Activated CD8-positive, alpha-beta memory T cell treated with anti-CD3 and anti-CD28 coated beads for 4 hours (primary cell): Measurements from ENCODE around the gene ADAMTS14.
"Not testable (repeated sequence)": the region's sequence is repeated elsewhere in the genome, so short reads cannot be mapped to it uniquely, and the experiment has no call there.

Experiments
- DNase-seq, 2 donors: peaks; one replicate each; pipeline ENCODE4 v3.0.0-alpha.2; 2020; ENCODE audit warnings: low read depth in 2 of 2

Gene ADAMTS14

GRCh38 chr10:70658582-70659136 is 13.6 kb upstream of the ADAMTS14 start:
- DNase-seq = no peak

- DNase-seq = no peak
Observed at GRCh38 chr10:70659306-70659705, 13.0 kb upstream of the ADAMTS14 start.

GRCh38 chr10:70660722-70661121 is 11.6 kb upstream of the ADAMTS14 start:
- DNase-seq = no peak

DNA sequence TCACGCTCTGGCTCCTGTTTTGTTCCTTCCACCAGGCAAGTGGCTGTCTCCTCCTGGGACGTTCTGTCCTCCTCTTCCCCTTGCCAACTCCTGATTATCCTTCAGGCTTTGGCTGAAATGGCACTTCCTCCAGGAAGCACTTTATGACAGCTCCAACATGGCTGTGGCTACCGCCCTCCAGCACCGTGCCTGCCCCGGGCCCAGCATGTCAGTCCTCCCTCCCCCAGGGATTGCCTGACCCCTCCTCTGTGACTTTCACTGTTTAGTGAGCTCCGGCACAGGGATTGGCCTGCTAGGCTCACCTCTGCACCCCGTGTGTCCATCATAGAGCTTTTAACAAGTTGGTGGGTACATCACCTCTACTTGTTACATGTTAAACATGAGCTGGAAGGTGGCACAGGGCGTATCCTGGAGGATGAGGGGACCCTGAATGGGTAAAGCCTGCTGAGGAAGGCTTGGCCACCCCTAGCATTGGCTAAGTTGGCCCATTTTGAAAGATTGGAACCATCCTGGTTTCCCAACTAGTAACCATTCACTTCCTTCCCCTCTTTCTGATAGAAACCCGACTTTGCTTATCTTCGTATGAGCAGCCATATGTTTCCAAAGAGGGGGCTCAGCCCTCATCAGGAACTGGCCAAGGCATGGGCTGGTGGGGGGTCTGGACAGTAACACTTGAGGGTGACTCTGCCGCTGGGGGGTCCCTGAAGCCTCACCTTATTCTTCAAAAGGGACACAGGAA is 10.5 kb upstream of the ADAMTS14 start:
- DNase-seq = no peak

DNA sequence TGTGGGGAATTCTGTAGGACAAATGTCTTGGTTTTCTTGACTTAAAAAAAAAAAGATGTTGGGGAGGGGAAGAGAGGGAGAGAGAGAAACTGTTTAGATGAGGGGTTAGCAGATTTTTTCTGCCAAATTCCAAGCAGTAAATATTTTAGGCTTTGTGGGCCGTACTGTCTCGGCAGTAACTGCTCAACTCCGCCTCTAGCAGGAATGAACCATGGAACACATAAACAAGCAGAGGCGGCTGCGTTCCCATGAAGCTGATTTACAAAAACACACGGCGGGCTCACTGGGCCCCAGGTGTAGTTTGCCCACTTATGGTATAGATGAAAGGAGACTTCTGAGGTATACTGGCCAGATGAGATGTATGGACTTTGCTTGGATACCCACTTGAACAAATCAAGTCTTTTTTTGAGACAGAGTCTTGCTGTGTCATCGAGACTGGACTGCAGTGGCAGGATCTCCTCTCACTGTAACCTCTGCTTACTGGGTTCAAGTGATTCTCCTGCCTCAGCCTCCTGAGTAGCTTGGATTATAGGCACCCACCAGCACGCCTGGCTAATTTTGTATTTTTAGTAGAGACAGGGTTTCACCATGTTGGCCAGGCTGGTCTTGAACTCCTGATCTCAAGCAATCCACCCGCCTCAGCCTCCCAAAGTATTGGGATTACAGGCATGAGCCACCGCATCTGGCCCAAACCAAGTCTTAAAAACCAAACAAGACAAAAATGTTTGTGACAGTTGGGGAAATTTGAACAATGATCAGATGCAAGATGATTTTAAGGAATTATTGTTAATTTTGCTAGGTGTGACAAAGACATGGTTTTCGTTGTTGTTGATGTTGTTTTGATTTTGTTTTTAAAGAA is 9.7 kb upstream of the ADAMTS14 start:
- no peak for DNase-seq

- not testable (repeated sequence) for DNase-seq
Observed at GRCh38 chr10:70663458-70664409, 8.6 kb upstream of the ADAMTS14 start.

DNA sequence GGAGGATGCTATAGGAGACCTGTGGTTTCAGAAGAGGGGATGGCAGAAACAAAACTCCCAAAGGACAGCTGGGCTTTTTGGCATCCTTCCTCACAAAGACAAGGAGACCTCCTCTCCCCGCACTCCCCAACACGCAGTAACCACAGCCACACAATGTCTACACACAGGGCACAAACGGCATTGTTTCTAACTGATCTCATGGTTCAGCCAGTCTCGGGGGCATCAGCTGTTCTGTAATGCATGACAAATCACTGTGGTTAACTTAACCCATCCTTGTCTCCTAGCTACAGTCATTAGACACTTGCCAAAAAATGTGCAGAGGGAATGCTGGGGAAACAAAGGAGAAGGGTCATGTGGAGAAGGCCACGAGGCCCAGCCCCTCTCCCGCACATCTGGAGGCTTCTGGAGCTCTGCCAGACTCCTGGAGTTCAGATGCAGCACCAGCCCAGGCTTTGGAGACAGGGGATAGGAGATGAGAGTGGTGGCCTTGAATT is 7.6 kb upstream of the ADAMTS14 start:
- DNase-seq = no peak

GRCh38 chr10:70666960-70667798 is 5.1 kb upstream of the ADAMTS14 start:
- DNase-seq = no peak

DNA sequence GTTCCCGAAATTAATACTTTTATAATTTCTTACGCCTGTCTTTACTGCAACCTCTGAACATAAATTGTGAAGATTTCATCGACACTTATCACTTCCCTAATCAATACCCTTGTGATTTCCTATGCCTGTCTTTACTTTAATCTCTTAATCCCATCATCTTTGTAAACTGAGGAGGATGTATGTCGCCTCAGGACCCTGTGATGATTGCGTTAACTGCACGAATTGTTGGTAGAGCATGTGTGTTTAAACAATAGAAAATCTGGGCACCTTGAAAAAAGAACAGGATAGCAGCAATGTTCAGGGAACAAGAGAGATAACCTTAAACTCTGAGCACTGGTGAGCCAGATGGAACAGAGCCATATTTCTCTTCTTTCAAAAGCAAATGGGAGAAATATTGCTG is 4.5 kb upstream of the ADAMTS14 start:
- not testable (repeated sequence) for DNase-seq

- no peak for DNase-seq
Observed at GRCh38 chr10:70668454-70668970, 3.8 kb upstream of the ADAMTS14 start.

GRCh38 chr10:70669015-70669414 is 3.3 kb upstream of the ADAMTS14 start:
- no peak for DNase-seq

DNA sequence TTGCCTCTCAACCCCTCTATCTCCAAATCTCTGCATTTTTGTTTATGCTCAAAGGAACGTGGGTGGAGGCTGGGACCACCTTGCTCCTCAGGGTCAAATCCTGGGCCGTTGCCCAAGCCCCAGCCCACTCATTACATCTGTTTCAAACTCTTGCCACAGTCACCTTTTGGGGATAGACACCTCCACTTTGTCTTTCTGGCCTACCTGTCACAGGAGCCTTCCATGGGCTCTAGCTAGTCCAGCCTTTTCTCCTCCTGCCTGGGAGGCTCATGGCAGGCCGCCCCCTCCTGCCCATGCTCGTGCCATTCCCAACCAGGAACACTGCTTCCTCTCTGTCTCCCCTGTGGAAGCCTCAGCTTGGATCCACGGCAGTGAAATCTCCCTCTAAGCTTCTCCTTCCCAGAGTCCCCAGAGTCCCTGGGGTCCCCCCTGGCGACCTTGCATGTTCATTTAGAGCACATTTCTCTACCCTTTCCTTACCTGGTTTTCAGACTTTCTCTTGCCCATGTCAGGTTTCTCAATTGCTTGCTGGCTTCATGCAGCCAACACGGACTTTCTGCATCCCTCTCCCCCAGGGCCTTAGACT is 2.5 kb upstream of the ADAMTS14 start:
- DNase-seq = no peak

GRCh38 chr10:70671619-70672164 is 614 bp upstream of the ADAMTS14 start:
- DNase-seq = no peak

DNA sequence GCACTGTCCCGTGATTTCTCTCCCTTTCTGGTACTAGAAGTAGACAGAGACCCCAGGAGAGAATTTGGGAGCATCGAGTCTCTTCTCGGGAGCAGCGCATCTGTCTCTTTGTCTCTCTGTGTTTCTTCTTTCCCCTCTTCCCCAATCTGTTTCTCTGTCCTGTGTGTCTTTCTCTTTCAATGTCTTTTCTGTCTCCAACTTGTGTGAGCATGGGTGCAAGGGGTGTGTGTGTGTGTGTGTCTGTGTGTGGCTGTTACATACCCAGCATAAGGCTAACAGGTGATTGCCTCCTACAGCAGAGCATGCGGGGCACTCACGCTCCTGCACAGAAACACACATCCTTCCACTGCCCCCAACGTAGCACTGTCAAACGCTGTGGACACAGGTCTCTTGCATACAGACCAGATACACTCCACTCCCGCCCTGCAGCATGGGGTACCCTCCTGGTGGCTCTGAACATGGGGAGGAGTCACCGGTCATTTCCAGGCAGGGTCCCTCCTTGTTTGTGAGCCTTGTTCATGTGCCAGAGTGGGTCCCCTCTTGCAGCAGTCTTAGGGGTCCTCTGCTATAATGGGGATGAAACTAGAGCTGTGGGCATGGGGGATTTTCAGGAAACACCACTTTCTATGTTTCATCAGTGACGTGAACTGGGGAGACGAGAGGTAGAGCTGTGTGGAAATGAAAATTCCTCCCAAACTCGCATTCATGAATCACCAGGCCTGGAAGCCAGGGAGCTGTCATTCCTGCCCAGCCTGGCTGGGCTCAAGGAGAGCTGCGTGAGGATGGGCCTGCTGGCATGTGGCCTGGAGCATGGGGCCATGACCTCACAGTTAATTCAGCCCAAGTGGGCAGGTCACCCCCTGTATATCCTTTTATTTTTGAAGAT is 980 bp downstream of the ADAMTS14 start:
- no peak for DNase-seq

DNA sequence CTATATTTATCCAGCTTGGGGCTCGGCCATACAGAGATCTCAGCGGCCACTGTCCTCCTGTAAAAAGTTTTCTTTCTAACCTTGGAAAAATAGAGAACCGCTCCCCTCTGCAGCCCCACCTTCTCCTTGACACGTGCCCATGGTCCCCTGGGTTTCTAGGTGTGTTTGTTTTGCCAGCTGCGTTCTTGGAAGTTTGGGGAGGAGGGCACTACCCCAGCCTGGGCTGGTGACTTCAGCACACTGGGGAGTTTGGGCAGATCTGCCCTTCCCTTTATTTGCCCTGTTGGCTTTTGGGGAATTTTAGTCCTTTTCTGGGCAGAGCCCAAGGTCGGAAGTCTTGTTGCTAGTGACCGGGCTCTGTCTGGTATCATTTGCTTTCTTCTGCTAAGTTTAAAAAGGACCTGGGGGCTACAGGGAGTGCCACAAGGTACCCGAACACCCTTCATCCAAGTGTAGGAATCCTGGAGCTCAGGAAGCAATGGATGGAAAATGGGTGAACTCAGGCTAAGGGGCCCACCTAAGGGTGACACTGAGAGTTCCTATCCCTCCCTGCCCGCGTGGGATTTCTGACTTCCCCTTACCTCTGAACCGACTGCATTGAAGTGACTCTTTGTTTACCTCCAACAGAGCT is 1.7 kb downstream of the ADAMTS14 start:
- DNase-seq = no peak

- no peak for DNase-seq
Observed at GRCh38 chr10:70674560-70675495, 2.5 kb downstream of the ADAMTS14 start.
